HepG2 (cell line): ENCODE measurements around the gene TMEM141. TPM values are rescaled to one million over a fixed set of nuclear protein-coding genes. Genes with fewer than 3 reads are reported as not detected.
A peak's percentile ranks its signal among the peaks of the same experiment; 100 is the strongest.

ENCODE experiments used
- BORCS8-MEF2B ChIP-seq: sonication (generic); formaldehyde crosslinking; IDR thresholded peaks from 2 replicates; pipeline ENCODE4 v1.8.0; 2022; ENCODE audit warnings: mild to moderate bottlenecking, missing genetic modification reagents
- CREM ChIP-seq, 2 experiments: sonication (generic) in 1 of 2; formaldehyde crosslinking in 1 of 2; IDR thresholded peaks; 2 replicates each; pipeline versions ENCODE4 v1.4.0 to v1.6.1; 2016 to 2020; ENCODE audit warnings: antibody characterized with exemption in 1 of 2, mild to moderate bottlenecking in 1 of 2, missing genetic modification reagents in 1 of 2
- FOXA1 ChIP-seq, 2 experiments: fragments of 450-650 bp in 1 of 2; sonication (generic) in 1 of 2; formaldehyde crosslinking in 1 of 2; IDR thresholded peaks; 2 replicates each; pipeline versions ENCODE4 v1.4.0 to v1.6.1; 2016 to 2020; ENCODE audit warnings: missing genetic modification reagents in 1 of 2
- FOXP1 ChIP-seq, 2 experiments: fragments of 450-650 bp in 1 of 2; IDR thresholded peaks; 2 replicates each; pipeline ENCODE4 v1.6.1; 2017 to 2018; ENCODE audit warnings: antibody characterized with exemption in 1 of 2
- HNF1A ChIP-seq, 2 experiments: sonication (generic) in 1 of 2; formaldehyde crosslinking in 1 of 2; IDR thresholded peaks; 2 replicates each; pipeline versions ENCODE4 v1.4.0 to v1.6.1; 2016 to 2020; ENCODE audit warnings: borderline replicate concordance in 1 of 2, low read depth in 1 of 2, mild to moderate bottlenecking in 1 of 2, missing genetic modification reagents in 1 of 2
- IKZF1 ChIP-seq: fragments of 450-650 bp; IDR thresholded peaks from 2 replicates; pipeline ENCODE4 v1.7.1; 2016
- MTF2 ChIP-seq: sonication (generic); formaldehyde crosslinking; IDR thresholded peaks from 2 replicates; pipeline ENCODE4 v1.5.0; 2020; ENCODE audit warnings: missing genetic modification reagents, borderline replicate concordance
- PITX1 ChIP-seq: sonication (generic); formaldehyde crosslinking; IDR thresholded peaks from 2 replicates; pipeline ENCODE4 v1.5.1; 2020; ENCODE audit warnings: mild to moderate bottlenecking, missing genetic modification reagents
- RFX5 ChIP-seq: IDR thresholded peaks from 2 replicates; pipeline ENCODE4 v1.6.1; 2011; ENCODE audit warnings: low read depth, low read length, improper control_type of control experiment
- TCF7L2 ChIP-seq: IDR thresholded peaks from 2 replicates; pipeline ENCODE4 v1.6.1; 2011; ENCODE audit warnings: mild to moderate bottlenecking, low read depth, low read length, moderate library complexity
- ZBTB38 ChIP-seq: sonication (generic); formaldehyde crosslinking; IDR thresholded peaks from 2 replicates; pipeline ENCODE4 v1.5.1; 2020; ENCODE audit warnings: mild to moderate bottlenecking, missing genetic modification reagents
- ZNF572 ChIP-seq: sonication (generic); formaldehyde crosslinking; IDR thresholded peaks from 2 replicates; pipeline ENCODE4 v1.5.1; 2020; ENCODE audit warnings: mild to moderate bottlenecking, missing genetic modification reagents
- ZNF749 ChIP-seq: sonication (generic); formaldehyde crosslinking; IDR thresholded peaks from 2 replicates; pipeline ENCODE4 v1.8.0; 2022; ENCODE audit warnings: mild to moderate bottlenecking, missing genetic modification reagents, moderate library complexity, borderline replicate concordance
- polyA plus RNA-seq, 8 experiments: library from polyadenylated mRNA; depleted of rRNA in 3 of 8; stranded (reverse) in 7 of 8; unstranded in 1 of 8; fragments of >200 nt; fragmentation: Illumina TruSeq in 4 of 8; extraction: Trizol in 4 of 8; gene quantifications; 2 replicates each; pipeline versions ENCODE4 v1.2.1 to v1.2.3, GENCODE V29; 2011 to 2016; ENCODE audit warnings: low read depth in 4 of 8, missing spikeins in 1 of 8, mixed read lengths in 1 of 8; ENCODE audit not compliant: insufficient read depth in 1 of 8
- total RNA-seq, 5 experiments: library from RNA; depleted of rRNA; stranded (reverse); fragments of >200 nt; fragmentation: Illumina TruSeq; extraction: Trizol; gene quantifications; 2 replicates each; pipeline ENCODE4 v1.2.3, GENCODE V29; 2016; ENCODE audit warnings: low read depth in 1 of 5
- TF ChIP-seq, protein P1 (sequence below): sonication (generic); formaldehyde crosslinking; IDR thresholded peaks from 2 replicates; pipeline ENCODE4 v1.4.0; 2020; ENCODE audit warnings: missing genetic modification reagents, borderline replicate concordance
- TF ChIP-seq, protein P2 (sequence below): IDR thresholded peaks from 2 replicates; pipeline ENCODE4 v1.6.1; 2016
- TF ChIP-seq, protein P3 (sequence below): sonication (generic); formaldehyde crosslinking; IDR thresholded peaks from 2 replicates; pipeline ENCODE4 v1.9.0; 2022; ENCODE audit warnings: missing genetic modification reagents, mild to moderate bottlenecking, borderline replicate concordance

TMEM141 gene
- total and polyA plus RNA-seq, 2 of the 13 experiments (the other 11 are each of a cell fraction or from before 2014, with no cell fraction given) = 81.0 to 202 TPM

GRCh38 chr9:136789523-136789937 lies 1.6 kb upstream of the TMEM141 start (continued):
- peak; percentile 91 for TF ChIP-seq HNF1A (IDR thresholded peaks at IDR 0.05; ENCODE audit: low read depth)
- TF ChIP-seq HNF1A (CRISPR knock-in tag; IDR thresholded peaks at IDR 0.05; ENCODE audit: borderline replicate concordance) = peak; percentile 86; the same call in 1 of the 2 replicates
- no peak for TF ChIP-seq BORCS8-MEF2B (CRISPR knock-in tag)
- no peak for TF ChIP-seq ZNF749 (CRISPR knock-in tag)
- TF ChIP-seq FOXP1 (IDR thresholded peaks at IDR 0.05) = no peak
- TF ChIP-seq FOXP1 (CRISPR knock-in tag; IDR thresholded peaks at IDR 0.05) = peak; percentile 36; the same call in 1 of the 2 replicates
- TF ChIP-seq ZBTB38 (CRISPR knock-in tag) = no peak
- TF ChIP-seq ZNF572 (CRISPR knock-in tag) = no peak
- TF ChIP-seq, protein P1, sequence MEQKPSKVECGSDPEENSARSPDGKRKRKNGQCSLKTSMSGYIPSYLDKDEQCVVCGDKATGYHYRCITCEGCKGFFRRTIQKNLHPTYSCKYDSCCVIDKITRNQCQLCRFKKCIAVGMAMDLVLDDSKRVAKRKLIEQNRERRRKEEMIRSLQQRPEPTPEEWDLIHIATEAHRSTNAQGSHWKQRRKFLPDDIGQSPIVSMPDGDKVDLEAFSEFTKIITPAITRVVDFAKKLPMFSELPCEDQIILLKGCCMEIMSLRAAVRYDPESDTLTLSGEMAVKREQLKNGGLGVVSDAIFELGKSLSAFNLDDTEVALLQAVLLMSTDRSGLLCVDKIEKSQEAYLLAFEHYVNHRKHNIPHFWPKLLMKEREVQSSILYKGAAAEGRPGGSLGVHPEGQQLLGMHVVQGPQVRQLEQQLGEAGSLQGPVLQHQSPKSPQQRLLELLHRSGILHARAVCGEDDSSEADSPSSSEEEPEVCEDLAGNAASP (CRISPR knock-in tag) = no peak
- no peak for TF ChIP-seq FOXA1 (IDR thresholded peaks at IDR 0.05)
- peak; percentile 90 for TF ChIP-seq FOXA1 (CRISPR knock-in tag; IDR thresholded peaks at IDR 0.05)
- peak; percentile 99 for TF ChIP-seq PITX1 (CRISPR knock-in tag)
- no peak for TF ChIP-seq TCF7L2
- TF ChIP-seq, protein P2, sequence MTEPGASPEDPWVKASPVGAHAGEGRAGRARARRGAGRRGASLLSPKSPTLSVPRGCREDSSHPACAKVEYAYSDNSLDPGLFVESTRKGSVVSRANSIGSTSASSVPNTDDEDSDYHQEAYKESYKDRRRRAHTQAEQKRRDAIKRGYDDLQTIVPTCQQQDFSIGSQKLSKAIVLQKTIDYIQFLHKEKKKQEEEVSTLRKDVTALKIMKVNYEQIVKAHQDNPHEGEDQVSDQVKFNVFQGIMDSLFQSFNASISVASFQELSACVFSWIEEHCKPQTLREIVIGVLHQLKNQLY (CRISPR knock-in tag) = no peak
- TF ChIP-seq IKZF1 = no peak
- TF ChIP-seq CREM (IDR thresholded peaks at IDR 0.05) = peak; percentile 71
- TF ChIP-seq CREM (CRISPR knock-in tag; IDR thresholded peaks at IDR 0.05) = no peak
- TF ChIP-seq MTF2 (CRISPR knock-in tag) = no peak
- TF ChIP-seq, protein P3, sequence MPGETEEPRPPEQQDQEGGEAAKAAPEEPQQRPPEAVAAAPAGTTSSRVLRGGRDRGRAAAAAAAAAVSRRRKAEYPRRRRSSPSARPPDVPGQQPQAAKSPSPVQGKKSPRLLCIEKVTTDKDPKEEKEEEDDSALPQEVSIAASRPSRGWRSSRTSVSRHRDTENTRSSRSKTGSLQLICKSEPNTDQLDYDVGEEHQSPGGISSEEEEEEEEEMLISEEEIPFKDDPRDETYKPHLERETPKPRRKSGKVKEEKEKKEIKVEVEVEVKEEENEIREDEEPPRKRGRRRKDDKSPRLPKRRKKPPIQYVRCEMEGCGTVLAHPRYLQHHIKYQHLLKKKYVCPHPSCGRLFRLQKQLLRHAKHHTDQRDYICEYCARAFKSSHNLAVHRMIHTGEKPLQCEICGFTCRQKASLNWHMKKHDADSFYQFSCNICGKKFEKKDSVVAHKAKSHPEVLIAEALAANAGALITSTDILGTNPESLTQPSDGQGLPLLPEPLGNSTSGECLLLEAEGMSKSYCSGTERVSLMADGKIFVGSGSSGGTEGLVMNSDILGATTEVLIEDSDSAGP (CRISPR knock-in tag) = peak; percentile 21; the same call in 1 of the 2 replicates
- TF ChIP-seq RFX5 = no peak
